D341Med (cell line): ENCODE data around the gene FGR.
A peak's percentile ranks its signal among the peaks of the same experiment; 100 is the strongest.

Source experiments
- DNase-seq: peaks from one replicate; pipeline ENCODE4 v3.0.0; 2012; ENCODE audit warnings: low spot score

FGR gene

GRCh38 chr1:27600498-27601175 lies 34.3 kb downstream of the FGR start:
- peak; percentile 56 for DNase-seq

- DNase-seq, result no peak
Measured at GRCh38 chr1:27599605-27600497, 35.1 kb downstream of the FGR start.

- peak; percentile 66 for DNase-seq
Measured at GRCh38 chr1:27598902-27599528, 36.0 kb downstream of the FGR start.

- peak; percentile 80 for DNase-seq
Measured at GRCh38 chr1:27598295-27598687, 36.7 kb downstream of the FGR start.

- DNase-seq, result no peak
Measured at GRCh38 chr1:27597516-27598294, 37.3 kb downstream of the FGR start.

- DNase-seq, result no peak
Measured at GRCh38 chr1:27596986-27597385, 38.0 kb downstream of the FGR start.

GRCh38 chr1:27596261-27596660 lies 38.7 kb downstream of the FGR start:
- no peak for DNase-seq

- DNase-seq, result no peak
Measured at GRCh38 chr1:27595597-27595996, 39.4 kb downstream of the FGR start.

GRCh38 chr1:27594564-27595510 lies 40.1 kb downstream of the FGR start:
- DNase-seq, result no peak

- DNase-seq, result no peak
Measured at GRCh38 chr1:27593678-27594563, 41.1 kb downstream of the FGR start.

- DNase-seq, result peak; percentile 67
Measured at GRCh38 chr1:27592931-27593677, 41.9 kb downstream of the FGR start.

- DNase-seq, result no peak
Measured at GRCh38 chr1:27592232-27592930, 42.6 kb downstream of the FGR start.

- DNase-seq, result no peak
Measured at GRCh38 chr1:27591622-27592021, 43.4 kb downstream of the FGR start.

GRCh38 chr1:27590917-27591508 lies 44.0 kb downstream of the FGR start:
- no peak for DNase-seq

- peak; percentile 88 for DNase-seq
Measured at GRCh38 chr1:27589841-27590426, 45.1 kb downstream of the FGR start.

- no peak for DNase-seq
Measured at GRCh38 chr1:27589441-27589840, 45.5 kb downstream of the FGR start.
